ENCODE measurements around the gene DPH2. TPM values are rescaled to one million over a fixed set of nuclear protein-coding genes. Genes with fewer than 3 reads are reported as not detected.
A peak's percentile ranks its signal among the peaks of the same experiment; 100 is the strongest.

Gene DPH2
- total and polyA plus RNA-seq, 7 experiments from 2014 or later = 21.3 to 40.9 (median 29.4) TPM

GRCh38 chr1:43999455-43999854 lies 29.6 kb downstream of the DPH2 start:
- ChIA-PET CTCF (interaction anchor here (1.1 kb wide), 1 partner anchor 37 kb away, joined by 4 read pairs; no protein-coding TSS in a partner anchor), POLR2A (no interaction called here)
- H3K36me3 ChIP-seq (ENCODE audit: control insufficient read depth in 2 of 3, insufficient read depth in 3 of 3, low read length in 3 of 3) = no peaks in the 10 kb centered on the region
- Mint-ChIP-seq H3K27me3 (peaks cover 0 to 4% (median 0%) of the 10 kb centered on the region in 5 donors), H3K4me1 (peaks cover 0 to 7% (median 0%) of the 10 kb centered on the region in 7 donors), H3K27ac (no peak overlapping the region), H3K36me3 (no peaks in the 10 kb centered on the region), H3K4me3 (no peak overlapping the region), H3K9me3 (no peaks in the 10 kb centered on the region)
- no peak for DNase-seq
- no peak overlapping the region for H3K4me3 ChIP-seq (ENCODE audit: low read length)
- no peaks in the 10 kb centered on the region for H3K4me1 ChIP-seq (ENCODE audit: control insufficient read depth in 2 of 2, insufficient read depth in 2 of 2, low read length in 2 of 2)
- intact Hi-C loops (cut with micrococcal nuclease) = no loop called here
- no peak overlapping the region for H3K27ac ChIP-seq (ENCODE audit: low read depth, low read length)
- H3K27me3 ChIP-seq (ENCODE audit: control insufficient read depth in 2 of 2, insufficient read depth in 2 of 2, low read length in 2 of 2) = peaks cover 0 to 2% of the 10 kb centered on the region in 2 donors
- H3K9me3 ChIP-seq (ENCODE audit: control insufficient read depth in 2 of 3, low read length in 3 of 3) = no peaks in the 10 kb centered on the region
- ATAC-seq = no peak

- DNase-seq (no peak), ATAC-seq (no peak)
- H3K4me1 ChIP-seq (ENCODE audit: control insufficient read depth in 2 of 2, insufficient read depth in 2 of 2, low read length in 2 of 2) = no peaks in the 10 kb centered on the region
- H3K27me3 ChIP-seq (ENCODE audit: control insufficient read depth in 2 of 2, insufficient read depth in 2 of 2, low read length in 2 of 2) = peaks cover 0 to 2% of the 10 kb centered on the region in 2 donors
- ChIA-PET CTCF (no interaction called here), POLR2A (no interaction called here)
- Mint-ChIP-seq H3K4me3 (no peak overlapping the region), H3K9me3 (no peaks in the 10 kb centered on the region), H3K36me3 (no peaks in the 10 kb centered on the region), H3K27me3 (peaks cover 0 to 4% (median 0%) of the 10 kb centered on the region in 5 donors), H3K27ac (no peak overlapping the region), H3K4me1 (peaks cover 0 to 4% (median 0%) of the 10 kb centered on the region in 7 donors)
- H3K4me3 ChIP-seq (ENCODE audit: low read length) = no peak overlapping the region
- no peak overlapping the region for H3K27ac ChIP-seq (ENCODE audit: low read depth, low read length)
- no peaks in the 10 kb centered on the region for H3K36me3 ChIP-seq (ENCODE audit: control insufficient read depth in 2 of 3, insufficient read depth in 3 of 3, low read length in 3 of 3)
- intact Hi-C loops (cut with micrococcal nuclease) = no loop called here
- H3K9me3 ChIP-seq (ENCODE audit: control insufficient read depth in 2 of 3, low read length in 3 of 3) = no peaks in the 10 kb centered on the region
Observed at GRCh38 chr1:44000122-44000665, 30.4 kb downstream of the DPH2 start.

GRCh38 chr1:44002165-44002564 lies 32.4 kb downstream of the DPH2 start:
- Histone ChIP-seq H3K9me3 (ENCODE audit: control insufficient read depth in 2 of 3, low read length in 3 of 3) (no peaks in the 10 kb centered on the region), H3K4me3 (ENCODE audit: low read length) (no peak overlapping the region), H3K36me3 (ENCODE audit: control insufficient read depth in 2 of 3, insufficient read depth in 3 of 3, low read length in 3 of 3) (no peaks in the 10 kb centered on the region), H3K4me1 (ENCODE audit: control insufficient read depth in 2 of 2, insufficient read depth in 2 of 2, low read length in 2 of 2) (no peaks in the 10 kb centered on the region), H3K27me3 (ENCODE audit: control insufficient read depth in 2 of 2, insufficient read depth in 2 of 2, low read length in 2 of 2) (peaks cover 0 to 2% of the 10 kb centered on the region in 2 donors), H3K27ac (ENCODE audit: low read depth, low read length) (no peak overlapping the region)
- intact Hi-C loops (cut with micrococcal nuclease) = no loop called here
- Mint-ChIP-seq H3K27me3 (peaks cover 0 to 4% (median 0%) of the 10 kb centered on the region in 5 donors), H3K27ac (no peak overlapping the region), H3K36me3 (no peaks in the 10 kb centered on the region), H3K4me3 (no peak overlapping the region), H3K9me3 (no peaks in the 10 kb centered on the region), H3K4me1 (peaks cover 0 to 4% (median 0%) of the 10 kb centered on the region in 7 donors)
- DNase-seq = no peak
- POLR2A ChIA-PET = no interaction called here
- CTCF ChIA-PET = interaction anchor here (1.3 kb wide), 1 partner anchor 34 kb away, joined by 3 read pairs; no protein-coding TSS in a partner anchor
- no peak for ATAC-seq

- no peaks in the 10 kb centered on the region for H3K9me3 ChIP-seq (ENCODE audit: control insufficient read depth in 2 of 3, low read length in 3 of 3)
- no peaks in the 10 kb centered on the region for H3K4me1 ChIP-seq (ENCODE audit: control insufficient read depth in 2 of 2, insufficient read depth in 2 of 2, low read length in 2 of 2)
- H3K9me3 Mint-ChIP-seq = no peaks in the 10 kb centered on the region
- ChIA-PET CTCF (interaction anchor here (1.3 kb wide), 1 partner anchor 31 kb away, joined by 4 read pairs; no protein-coding TSS in a partner anchor), POLR2A (no interaction called here)
- H3K4me3 Mint-ChIP-seq = no peak overlapping the region
- H3K36me3 ChIP-seq (ENCODE audit: control insufficient read depth in 2 of 3, insufficient read depth in 3 of 3, low read length in 3 of 3) = no peaks in the 10 kb centered on the region
- H3K27ac Mint-ChIP-seq = no peak overlapping the region
- peaks cover 0 to 4% (median 0%) of the 10 kb centered on the region in 5 donors for H3K27me3 Mint-ChIP-seq
- no peak overlapping the region for H3K4me3 ChIP-seq (ENCODE audit: low read length)
- no peaks in the 10 kb centered on the region for H3K36me3 Mint-ChIP-seq
- intact Hi-C loops (cut with micrococcal nuclease) = no loop called here
- H3K27me3 ChIP-seq (ENCODE audit: control insufficient read depth in 2 of 2, insufficient read depth in 2 of 2, low read length in 2 of 2) = peaks cover 0 to 2% of the 10 kb centered on the region in 2 donors
- DNase-seq (no peak), ATAC-seq (no peak)
- no peak overlapping the region for H3K27ac ChIP-seq (ENCODE audit: low read depth, low read length)
- peaks cover 0 to 4% (median 0%) of the 10 kb centered on the region in 7 donors for H3K4me1 Mint-ChIP-seq
Observed at GRCh38 chr1:44002606-44003157, 32.9 kb downstream of the DPH2 start.

GRCh38 chr1:44008259-44008658 lies 38.4 kb downstream of the DPH2 start:
- H3K36me3 ChIP-seq (ENCODE audit: control insufficient read depth in 2 of 3, insufficient read depth in 3 of 3, low read length in 3 of 3) = no peaks in the 10 kb centered on the region
- Mint-ChIP-seq H3K9me3 (no peaks in the 10 kb centered on the region), H3K27me3 (no peaks in the 10 kb centered on the region), H3K27ac (peak overlapping the region in 1 of 9 donors; percentile 25), H3K4me1 (peaks cover 0 to 13% (median 8%) of the 10 kb centered on the region in 7 donors), H3K4me3 (no peak overlapping the region), H3K36me3 (no peaks in the 10 kb centered on the region)
- no peaks in the 10 kb centered on the region for H3K9me3 ChIP-seq (ENCODE audit: control insufficient read depth in 2 of 3, low read length in 3 of 3)
- H3K27me3 ChIP-seq (ENCODE audit: control insufficient read depth in 2 of 2, insufficient read depth in 2 of 2, low read length in 2 of 2) = no peaks in the 10 kb centered on the region
- intact Hi-C loops (cut with micrococcal nuclease) = no loop called here
- ChIA-PET POLR2A (no interaction called here), CTCF (no interaction called here)
- DNase-seq (no peak), ATAC-seq (no peak)
- H3K27ac ChIP-seq (ENCODE audit: low read depth, low read length) = no peak overlapping the region
- no peak overlapping the region for H3K4me3 ChIP-seq (ENCODE audit: low read length)
- no peaks in the 10 kb centered on the region for H3K4me1 ChIP-seq (ENCODE audit: control insufficient read depth in 2 of 2, insufficient read depth in 2 of 2, low read length in 2 of 2)

- Mint-ChIP-seq H3K4me3 (no peak overlapping the region), H3K9me3 (no peaks in the 10 kb centered on the region), H3K36me3 (no peaks in the 10 kb centered on the region), H3K27me3 (peaks cover 0 to 5% (median 0%) of the 10 kb centered on the region in 5 donors), H3K27ac (no peak overlapping the region), H3K4me1 (peaks cover 0 to 20% (median 8%) of the 10 kb centered on the region in 7 donors)
- Histone ChIP-seq H3K4me3 (ENCODE audit: low read length) (no peak overlapping the region), H3K36me3 (ENCODE audit: control insufficient read depth in 2 of 3, insufficient read depth in 3 of 3, low read length in 3 of 3) (no peaks in the 10 kb centered on the region), H3K27ac (ENCODE audit: low read depth, low read length) (no peak overlapping the region), H3K9me3 (ENCODE audit: control insufficient read depth in 2 of 3, low read length in 3 of 3) (no peaks in the 10 kb centered on the region), H3K4me1 (ENCODE audit: control insufficient read depth in 2 of 2, insufficient read depth in 2 of 2, low read length in 2 of 2) (no peaks in the 10 kb centered on the region), H3K27me3 (ENCODE audit: control insufficient read depth in 2 of 2, insufficient read depth in 2 of 2, low read length in 2 of 2) (no peaks in the 10 kb centered on the region)
- CTCF ChIA-PET = interaction anchor here (0.6 to 1.3 kb wide), 2 partner anchors 26 to 36 kb away, joined by 3 to 4 read pairs; no protein-coding TSS in a partner anchor
- intact Hi-C loops (cut with micrococcal nuclease) = no loop called here
- DNase-seq (no peak), ATAC-seq (no peak)
- POLR2A ChIA-PET = no interaction called here
Observed at GRCh38 chr1:44010935-44011471, 41.2 kb downstream of the DPH2 start.
